DMS114 treated with DMSO at 0.1 percent for 48 hours (cell line): ENCODE data around the gene RAD50.
"Not testable (repeated sequence)": the region's sequence is repeated elsewhere in the genome, so short reads cannot be mapped to it uniquely, and the experiment has no call there.

Experiments
- DNase-seq: peaks from one replicate; lab custom pipeline; 2025; ENCODE audit not compliant: unreplicated experiment; lab: John Stamatoyannopoulos, UW

RAD50 gene

DNA sequence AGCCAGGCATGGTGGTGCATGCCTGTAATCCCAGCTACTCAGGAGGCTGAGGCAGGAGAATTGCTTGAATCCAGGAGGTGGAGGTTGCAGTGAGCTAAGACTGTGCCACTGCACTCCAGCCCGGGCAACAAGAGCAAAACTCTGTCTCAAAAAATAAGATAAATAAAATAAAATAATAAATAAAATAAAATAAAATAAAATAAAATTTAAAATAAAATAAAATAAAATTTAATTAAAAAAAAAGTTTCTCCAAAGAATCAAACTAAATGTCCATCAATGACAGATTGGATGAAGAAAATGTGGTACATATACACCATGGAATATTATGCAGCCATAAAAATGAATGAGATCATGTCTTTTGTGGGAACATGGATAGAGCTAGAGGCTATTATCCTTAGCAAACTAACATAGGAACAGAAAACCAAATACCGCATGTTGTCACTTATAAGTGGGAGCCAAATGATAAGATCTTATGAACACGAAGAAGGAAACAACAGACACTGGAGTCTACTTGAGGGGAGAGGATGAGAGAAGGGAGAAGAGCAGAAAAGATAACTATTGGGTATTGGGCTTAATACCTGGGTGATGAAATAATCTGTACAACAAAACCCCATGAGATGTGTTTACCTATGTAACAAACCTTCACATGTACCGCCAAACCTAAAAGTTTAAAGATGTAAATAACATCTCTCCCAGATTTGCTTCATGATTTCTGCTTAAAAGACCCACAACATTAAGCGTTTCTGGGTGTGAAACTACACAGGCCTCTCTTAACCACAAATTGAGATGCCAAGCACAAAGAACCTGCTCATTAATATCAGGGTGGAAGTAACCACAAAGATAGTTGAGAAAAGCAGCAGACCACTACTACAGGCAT lies 135.2 kb downstream of the RAD50 start:
- DNase-seq: not testable (repeated sequence)

DNA sequence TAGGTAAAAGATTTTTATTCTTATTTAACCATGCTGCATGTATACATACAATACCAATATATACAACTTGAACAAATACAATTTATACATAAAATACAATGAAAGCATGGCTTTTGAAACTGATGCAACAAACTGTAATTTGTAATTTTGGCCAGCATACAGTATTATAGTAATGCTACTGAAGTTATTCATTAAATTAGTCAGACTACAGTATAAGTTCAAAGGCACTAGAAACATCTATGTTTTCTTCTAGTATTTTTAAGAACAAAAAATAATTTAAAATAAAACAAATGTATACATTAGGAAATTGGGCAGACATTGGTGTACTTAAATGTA lies 135.8 kb downstream of the RAD50 start:
- no peak for DNase-seq
